Uterus (tissue), 2 donors: Measurements from ENCODE around the gene RNF169.

Experiments used
- CTCF ChIP-seq, 4 experiments: fragments of 200-600 bp in 2 of 4; fragments of 450-650 bp in 2 of 4; sonication (generic) in 2 of 4; IDR thresholded peaks; one replicate each; pipeline ENCODE4 v1.5.1; 2016 to 2019; ENCODE audit warnings: antibody characterized with exemption in 4 of 4, mild to moderate bottlenecking in 2 of 4, moderate library complexity in 1 of 4
- POLR2A ChIP-seq, 2 donors: fragments of 450-650 bp; IDR thresholded peaks; one replicate each; pipeline ENCODE4 v1.6.1; 2016; ENCODE audit warnings: antibody characterized with exemption in 2 of 2, mild to moderate bottlenecking in 1 of 2, moderate library complexity in 1 of 2

- TF ChIP-seq CTCF (IDR thresholded peaks at IDR 0.05) (no peak), POLR2A (IDR thresholded peaks at IDR 0.05) (no peak)
These were observed 112.1 kb downstream of the RNF169 start for GRCh38 chr11:74860743-74861142.
